Bronchial epithelial cell (primary cell): ENCODE results near the gene ERICH2. TPM values are rescaled to one million over a fixed set of nuclear protein-coding genes. Genes with fewer than 3 reads are reported as not detected.

Experiments
- DNase-seq: peaks from one replicate; pipeline ENCODE4 v3.0.0-alpha.2; 2010; ENCODE audit warnings: low read depth
- FAIRE-seq: peaks from 2 replicates; lab custom pipeline; 2011; peaks lifted over from hg19 to GRCh38; lab: Jason Lieb, UNC
- H3K27me3 ChIP-seq: 2 replicates; pipeline ENCODE4 v1.5.1; 2011; ENCODE audit warnings: low read length; ENCODE audit not compliant: control insufficient read depth, insufficient read depth
- H3K36me3 ChIP-seq: 2 replicates; pipeline ENCODE4 v1.5.1; 2011; ENCODE audit warnings: low read length; ENCODE audit not compliant: control insufficient read depth, insufficient read depth
- H3K4me3 ChIP-seq: 2 replicates; pipeline ENCODE4 v1.5.1; 2011; ENCODE audit warnings: mild to moderate bottlenecking, low read depth, low read length, control low read depth
- CTCF ChIP-seq: IDR thresholded peaks from 2 replicates; pipeline ENCODE4 v1.5.1; 2011; ENCODE audit warnings: mild to moderate bottlenecking, moderate library complexity, low read length, control low read depth, inconsistent platforms; ENCODE audit not compliant: insufficient read depth, severe bottlenecking
- total RNA-seq: library from RNA; depleted of rRNA; stranded (reverse); fragments of >200 nt; gene quantifications from 2 replicates; pipeline ENCODE4 v1.2.1, GENCODE V29; 2014

Gene ERICH2
- total RNA-seq, 1 donor from 2014 or later, result 4.7 TPM

- DNase-seq, result no peak
- FAIRE-seq, result no peak
- Histone ChIP-seq H3K4me3 (no peak overlapping the region), H3K27me3 (peaks cover 2% of the 10 kb centered on the region), H3K36me3 (no peaks in the 10 kb centered on the region)
- no peak for TF ChIP-seq CTCF
These were observed 3.5 kb upstream of the ERICH2 start for GRCh38 chr2:170766693-170767092.

GRCh38 chr2:170770606-170771420 is 635 bp downstream of the ERICH2 start:
- Histone ChIP-seq H3K27me3 (peaks cover 2% of the 10 kb centered on the region), H3K36me3 (no peaks in the 10 kb centered on the region), H3K4me3 (peak overlapping the region; percentile 51)
- FAIRE-seq (no peak), DNase-seq (peak; percentile 73)
- TF ChIP-seq CTCF, result no peak

GRCh38 chr2:170771421-170771937 is 1.3 kb downstream of the ERICH2 start:
- H3K4me3 ChIP-seq, result peak overlapping the region; percentile 51
- no peak for TF ChIP-seq CTCF
- DNase-seq, result no peak
- H3K27me3 ChIP-seq, result peaks cover 2% of the 10 kb centered on the region
- no peak for FAIRE-seq
- H3K36me3 ChIP-seq, result no peaks in the 10 kb centered on the region

DNA sequence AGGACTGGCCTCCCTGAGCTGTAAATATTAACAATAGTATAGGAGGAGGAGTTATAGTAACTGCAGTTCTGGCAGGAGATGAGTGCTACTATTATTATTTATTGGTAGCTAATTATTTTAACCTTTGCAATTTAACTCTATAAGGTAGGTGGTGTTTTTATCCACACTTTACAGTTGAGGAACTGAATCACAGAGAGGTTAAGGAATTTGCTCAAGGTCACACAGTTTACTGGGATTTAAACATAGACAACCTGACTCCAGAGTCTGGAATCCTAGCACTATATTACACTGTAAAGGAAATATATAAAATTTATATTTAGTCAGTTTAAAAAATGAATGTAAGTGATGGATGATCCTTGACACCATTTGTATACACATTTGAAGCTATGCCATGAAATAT is 2.1 kb downstream of the ERICH2 start:
- FAIRE-seq (no peak), DNase-seq (no peak)
- no peak for TF ChIP-seq CTCF
- Histone ChIP-seq H3K27me3 (peaks cover 2% of the 10 kb centered on the region), H3K4me3 (no peak overlapping the region), H3K36me3 (no peaks in the 10 kb centered on the region)

DNA sequence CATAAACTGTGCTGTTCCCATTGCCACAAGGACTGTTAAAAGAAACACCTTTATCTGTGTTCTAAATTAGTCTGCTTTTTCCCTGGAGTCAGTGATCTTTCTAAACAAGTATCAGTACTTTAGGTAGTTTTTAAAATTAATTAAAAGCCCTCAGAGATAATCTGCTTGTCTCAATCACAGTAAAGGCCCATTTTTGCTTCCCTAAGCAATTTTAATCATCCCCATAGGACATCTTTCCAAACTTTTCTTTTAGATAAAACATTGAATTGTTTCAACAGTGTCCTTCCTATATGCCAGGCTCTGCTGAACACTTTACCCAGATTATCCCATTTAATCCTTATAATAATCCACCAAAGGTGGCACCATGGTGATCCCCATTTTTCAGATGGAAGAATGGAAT is 3.9 kb downstream of the ERICH2 start:
- FAIRE-seq, result no peak
- no peak for DNase-seq
- Histone ChIP-seq H3K4me3 (no peak overlapping the region), H3K27me3 (peaks cover 2% of the 10 kb centered on the region), H3K36me3 (no peaks in the 10 kb centered on the region)
- TF ChIP-seq CTCF, result no peak
